NCI-H128 (cell line): ENCODE measurements around the gene UMODL1.
A peak's percentile ranks its signal among the peaks of the same experiment; 100 is the strongest.

Experiments used
- DNase-seq: peaks from one replicate; lab custom pipeline; 2025; ENCODE audit not compliant: unreplicated experiment; lab: John Stamatoyannopoulos, UW

UMODL1 gene

GRCh38 chr21:42097274-42097673, 26.2 kb downstream of the UMODL1 start:
- DNase-seq: no peak

GRCh38 chr21:42097860-42098454, 26.8 kb downstream of the UMODL1 start:
- no peak for DNase-seq

- no peak for DNase-seq
Measured at GRCh38 chr21:42098957-42099505, 27.9 kb downstream of the UMODL1 start.

GRCh38 chr21:42101246-42101645, 30.1 kb downstream of the UMODL1 start:
- DNase-seq: no peak

- DNase-seq: no peak
Measured at GRCh38 chr21:42102076-42102475, 31.0 kb downstream of the UMODL1 start.

- no peak for DNase-seq
Measured at GRCh38 chr21:42102526-42102925, 31.4 kb downstream of the UMODL1 start.

GRCh38 chr21:42102991-42103390, 31.9 kb downstream of the UMODL1 start:
- no peak for DNase-seq

GRCh38 chr21:42103843-42104242, 32.7 kb downstream of the UMODL1 start:
- DNase-seq: no peak

- no peak for DNase-seq
Measured at GRCh38 chr21:42105476-42106315, 34.6 kb downstream of the UMODL1 start.

GRCh38 chr21:42106425-42106824, 35.3 kb downstream of the UMODL1 start:
- DNase-seq: no peak

- no peak for DNase-seq
Measured at GRCh38 chr21:42107177-42107880, 36.2 kb downstream of the UMODL1 start.

- peak; percentile 40 for DNase-seq
Measured at GRCh38 chr21:42107881-42108553, 36.9 kb downstream of the UMODL1 start.

GRCh38 chr21:42108554-42109340, 37.6 kb downstream of the UMODL1 start:
- DNase-seq: no peak

GRCh38 chr21:42109473-42109872, 38.4 kb downstream of the UMODL1 start:
- no peak for DNase-seq

GRCh38 chr21:42109873-42110525, 38.9 kb downstream of the UMODL1 start:
- no peak for DNase-seq

GRCh38 chr21:42110691-42111469, 39.8 kb downstream of the UMODL1 start:
- DNase-seq: no peak

- DNase-seq: no peak
Measured at GRCh38 chr21:42111470-42111743, 40.3 kb downstream of the UMODL1 start.

GRCh38 chr21:42111811-42112210, 40.7 kb downstream of the UMODL1 start:
- DNase-seq: no peak

GRCh38 chr21:42112238-42112637, 41.1 kb downstream of the UMODL1 start:
- no peak for DNase-seq
